MM.1S (cell line): Measurements from ENCODE around the gene LMBR1.
"Not testable (repeated sequence)": the region's sequence is repeated elsewhere in the genome, so short reads cannot be mapped to it uniquely, and the experiment has no call there.

ENCODE experiments used
- DNase-seq: peaks from one replicate; pipeline ENCODE4 v3.0.0-alpha.2; 2015
- H2AFZ ChIP-seq: fragments of 300-600 bp; sonication (generic); 2 replicates; pipeline ENCODE4 v1.6.0; 2016; ENCODE audit warnings: antibody characterized with exemption, low read length
- H3F3A ChIP-seq: fragments of 300-600 bp; sonication (generic); 2 replicates; pipeline ENCODE4 v1.6.1; 2016; ENCODE audit warnings: mild to moderate bottlenecking, antibody characterized with exemption, low read length, moderate library complexity, mixed read lengths; ENCODE audit not compliant: insufficient read depth
- H3K27ac ChIP-seq: fragments of 300-600 bp; sonication (generic); 2 replicates; pipeline ENCODE4 v1.5.1; 2016; ENCODE audit warnings: mild to moderate bottlenecking, low read length
- H3K27me3 ChIP-seq: fragments of 300-600 bp; sonication (generic); replicated peaks from 2 replicates; pipeline ENCODE4 v1.6.0; 2016; ENCODE audit warnings: low read length; ENCODE audit not compliant: insufficient read depth
- H3K36me3 ChIP-seq: fragments of 300-600 bp; sonication (generic); replicated peaks from 2 replicates; pipeline ENCODE4 v1.6.1; 2016; ENCODE audit warnings: mild to moderate bottlenecking, low read length, mixed read lengths; ENCODE audit not compliant: insufficient read depth
- H3K4me1 ChIP-seq: fragments of 300-600 bp; sonication (generic); 2 replicates; pipeline ENCODE4 v1.6.1; 2016; ENCODE audit warnings: low read length, mixed read lengths
- H3K4me2 ChIP-seq: fragments of 300-600 bp; sonication (generic); 2 replicates; pipeline ENCODE4 v1.6.0; 2016; ENCODE audit warnings: low read depth, low read length
- H3K4me3 ChIP-seq: fragments of 300-600 bp; sonication (generic); 2 replicates; pipeline ENCODE4 v1.5.1; 2016; ENCODE audit warnings: low read length, mixed read lengths
- H3K79me2 ChIP-seq: fragments of 300-600 bp; sonication (generic); 2 replicates; pipeline ENCODE4 v1.6.1; 2016; ENCODE audit warnings: mixed run types, low read length, mixed read lengths
- H3K9ac ChIP-seq: fragments of 300-600 bp; sonication (generic); 2 replicates; pipeline ENCODE4 v1.6.1; 2016; ENCODE audit warnings: low read length, mixed read lengths
- H3K9me2 ChIP-seq: fragments of 300-600 bp; sonication (generic); replicated peaks from 2 replicates; pipeline ENCODE4 v1.6.1; 2016; ENCODE audit warnings: mild to moderate bottlenecking, low read length, mixed read lengths; ENCODE audit not compliant: insufficient read depth
- H3K9me3 ChIP-seq: fragments of 300-600 bp; sonication (generic); replicated peaks from 2 replicates; pipeline ENCODE4 v1.6.1; 2016; ENCODE audit warnings: mild to moderate bottlenecking, low read length, mixed read lengths; ENCODE audit not compliant: insufficient read depth
- H4K20me1 ChIP-seq: fragments of 300-600 bp; sonication (generic); 2 replicates; pipeline ENCODE4 v1.6.1; 2016; ENCODE audit warnings: mild to moderate bottlenecking, low read length, moderate library complexity, mixed read lengths; ENCODE audit not compliant: insufficient read depth
- CTCF ChIP-seq: fragments of 300-600 bp; sonication (generic); IDR thresholded peaks from 2 replicates; pipeline ENCODE4 v1.5.1; 2016; ENCODE audit warnings: antibody characterized with exemption, low read length, mixed read lengths
- EZH2 ChIP-seq: fragments of 300-600 bp; sonication (generic); optimal IDR thresholded peaks from 2 replicates; pipeline ENCODE3; 2017; ENCODE audit warnings: low read depth, mild to moderate bottlenecking, antibody characterized with exemption, low read length, mixed read lengths
- EZH2phosphoT487 ChIP-seq: fragments of 300-600 bp; sonication (generic); IDR thresholded peaks from 2 replicates; pipeline ENCODE4 v1.6.1; 2018; ENCODE audit warnings: antibody characterized with exemption, low read length

The LMBR1 gene

GRCh38 chr7:156907656-156908055 lies 14.7 kb upstream of the LMBR1 start:
- H3K27me3 ChIP-seq: no peaks in the 10 kb centered on the region
- no peak overlapping the region for H3K9ac ChIP-seq
- no peak overlapping the region for H3K4me2 ChIP-seq
- H4K20me1 ChIP-seq: no peaks in the 10 kb centered on the region
- no peak for DNase-seq
- H3K36me3 ChIP-seq: no peaks in the 10 kb centered on the region
- TF ChIP-seq EZH2 (no peak), CTCF (no peak), EZH2phosphoT487 (no peak)
- no peak overlapping the region for H3K4me3 ChIP-seq
- H2AFZ ChIP-seq: no peak overlapping the region
- no peaks in the 10 kb centered on the region for H3F3A ChIP-seq
- H3K27ac ChIP-seq: no peak overlapping the region
- no peaks in the 10 kb centered on the region for H3K9me3 ChIP-seq
- H3K9me2 ChIP-seq: no peaks in the 10 kb centered on the region
- no peaks in the 10 kb centered on the region for H3K79me2 ChIP-seq
- no peaks in the 10 kb centered on the region for H3K4me1 ChIP-seq

GRCh38 chr7:156906200-156906649 lies 13.2 kb upstream of the LMBR1 start:
- H2AFZ ChIP-seq: no peak overlapping the region
- no peaks in the 10 kb centered on the region for H3K9me3 ChIP-seq
- no peaks in the 10 kb centered on the region for H3K4me1 ChIP-seq
- H3K27me3 ChIP-seq: no peaks in the 10 kb centered on the region
- no peaks in the 10 kb centered on the region for H3K79me2 ChIP-seq
- no peak overlapping the region for H3K9ac ChIP-seq
- H3F3A ChIP-seq: no peaks in the 10 kb centered on the region
- H3K27ac ChIP-seq: no peak overlapping the region
- no peaks in the 10 kb centered on the region for H3K36me3 ChIP-seq
- no peak overlapping the region for H3K4me2 ChIP-seq
- no peak for DNase-seq
- TF ChIP-seq EZH2 (no peak), CTCF (no peak), EZH2phosphoT487 (no peak)
- no peaks in the 10 kb centered on the region for H4K20me1 ChIP-seq
- no peak overlapping the region for H3K4me3 ChIP-seq
- no peaks in the 10 kb centered on the region for H3K9me2 ChIP-seq

DNA sequence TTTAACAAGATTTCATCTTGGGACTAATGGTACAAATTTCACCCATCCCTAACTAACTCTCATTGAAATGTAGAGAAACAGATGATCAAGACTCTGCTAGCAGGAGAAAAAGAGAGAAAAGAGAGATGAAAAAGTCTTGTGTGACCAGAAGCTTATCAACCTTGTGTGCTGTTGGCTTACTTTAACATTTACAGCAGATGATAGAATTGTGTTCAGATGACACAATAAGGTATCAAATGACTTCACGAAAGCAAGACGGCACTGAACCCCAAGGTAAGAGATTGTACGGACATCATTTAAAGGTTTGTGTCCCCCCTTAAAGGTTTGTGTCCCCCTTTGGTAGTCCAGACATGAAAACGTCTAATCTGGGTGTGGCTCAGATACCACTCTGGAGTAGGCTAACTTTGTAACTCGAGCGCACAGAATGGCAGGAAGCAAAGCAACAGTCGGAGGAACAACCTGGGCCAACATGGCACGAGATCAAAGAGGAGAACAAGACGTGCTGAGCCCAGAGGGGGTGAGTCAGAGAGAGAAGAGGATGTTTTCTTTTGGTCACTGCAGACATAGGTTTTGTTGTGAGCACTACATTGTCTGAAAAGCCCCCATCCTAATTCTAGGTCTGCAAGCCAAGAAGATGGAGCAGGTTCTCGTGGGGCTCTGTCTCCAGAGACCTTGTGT lies 10.4 kb upstream of the LMBR1 start:
- no peaks in the 10 kb centered on the region for H3K27me3 ChIP-seq
- no peaks in the 10 kb centered on the region for H3K9me2 ChIP-seq
- no peak overlapping the region for H3K27ac ChIP-seq
- no peaks in the 10 kb centered on the region for H3F3A ChIP-seq
- H3K9ac ChIP-seq: no peak overlapping the region
- no peak overlapping the region for H3K4me3 ChIP-seq
- no peak overlapping the region for H2AFZ ChIP-seq
- no peaks in the 10 kb centered on the region for H3K36me3 ChIP-seq
- H3K9me3 ChIP-seq: no peaks in the 10 kb centered on the region
- H3K4me2 ChIP-seq: no peak overlapping the region
- no peaks in the 10 kb centered on the region for H3K4me1 ChIP-seq
- no peaks in the 10 kb centered on the region for H4K20me1 ChIP-seq
- no peaks in the 10 kb centered on the region for H3K79me2 ChIP-seq
- TF ChIP-seq EZH2 (no peak), CTCF (no peak), EZH2phosphoT487 (no peak)
- no peak for DNase-seq

- H3K27ac ChIP-seq, H3K4me2 ChIP-seq, DNase-seq, H3K27me3 ChIP-seq, H3F3A ChIP-seq, H3K4me1 ChIP-seq, H3K9ac ChIP-seq, H2AFZ ChIP-seq, H3K36me3 ChIP-seq, H3K4me3 ChIP-seq, H3K9me3 ChIP-seq, H4K20me1 ChIP-seq, H3K79me2 ChIP-seq, H3K9me2 ChIP-seq: not testable (repeated sequence)
Observed at GRCh38 chr7:156900093-156900492, 7.1 kb upstream of the LMBR1 start.
